ENCODE measurements around the gene DNHD1.
A peak's percentile ranks its signal among the peaks of the same experiment; 100 is the strongest.

DNHD1 gene

DNA sequence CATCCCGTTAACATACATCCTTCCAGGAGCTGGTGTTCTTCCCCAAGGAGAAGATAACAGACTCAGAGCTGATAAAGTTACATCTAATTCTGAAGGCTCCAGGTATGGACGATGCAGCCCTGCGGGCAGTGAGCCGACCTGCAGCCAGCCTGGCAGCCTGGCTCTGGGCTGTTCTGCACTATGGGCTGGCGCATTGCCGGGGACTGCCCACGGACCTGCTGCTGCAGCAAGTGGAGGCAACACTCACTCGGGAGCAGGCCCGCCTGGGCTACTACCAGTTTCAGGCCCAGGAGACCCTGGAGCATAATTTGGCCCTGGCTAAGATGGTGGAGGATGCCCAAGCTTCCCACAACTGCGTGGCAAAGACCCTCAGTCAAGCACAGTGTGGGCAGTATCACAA is 66.6 kb downstream of the DNHD1 start:
- DNase-seq: no peak

DNA sequence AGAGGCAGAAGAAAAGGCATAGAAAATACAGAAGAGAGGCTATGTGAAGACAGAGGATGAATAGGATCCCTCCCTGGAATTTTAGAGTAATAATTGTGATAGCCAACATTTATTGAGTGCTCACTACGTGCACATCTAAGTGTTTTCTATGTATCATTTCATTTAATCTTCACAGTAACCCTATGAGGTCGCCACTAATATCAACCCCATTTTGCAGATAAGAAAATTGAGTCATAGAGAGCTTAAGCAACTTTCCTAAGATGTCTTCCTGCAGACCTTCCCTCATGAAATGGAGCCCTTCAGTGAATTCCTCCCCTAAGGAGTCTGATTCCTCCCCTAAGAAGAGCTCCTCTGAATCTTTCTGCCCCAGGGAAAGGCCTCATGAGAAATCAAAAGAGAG is 68.2 kb downstream of the DNHD1 start:
- DNase-seq: no peak

DNA sequence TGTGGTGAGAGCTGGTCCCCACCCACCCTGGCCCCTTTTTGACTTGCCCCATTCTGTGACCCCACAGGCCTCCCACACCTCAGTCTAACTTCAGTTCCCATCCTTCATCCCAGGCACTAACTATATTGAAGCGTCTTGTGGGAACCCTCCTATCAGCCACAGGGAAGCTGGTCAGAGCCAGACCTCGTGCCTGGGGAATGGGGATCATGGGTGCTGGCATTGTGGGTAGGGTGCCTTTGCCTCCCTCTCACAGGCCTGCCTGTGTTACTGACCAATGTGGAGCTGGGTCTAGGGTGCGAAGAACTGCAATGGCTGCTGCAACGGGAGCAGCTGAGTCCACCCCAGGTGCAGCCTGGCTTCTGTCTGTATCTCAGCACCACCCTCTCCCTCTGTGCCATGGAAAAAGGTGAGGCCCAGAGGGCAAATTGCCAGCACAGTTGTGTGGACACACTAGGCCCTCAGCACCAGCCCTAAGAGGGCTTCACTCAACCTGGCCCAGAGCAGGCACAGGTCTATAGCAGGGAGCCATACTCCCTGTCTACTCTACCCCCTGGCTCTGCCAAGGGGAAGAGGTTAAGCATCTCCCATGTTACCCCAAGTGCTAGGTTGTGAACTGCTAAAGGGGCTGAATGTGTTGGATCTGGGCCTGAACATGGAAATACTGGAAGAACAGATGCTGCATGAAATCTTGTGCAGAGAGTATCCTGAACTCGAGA is 69.1 kb downstream of the DNHD1 start:
- DNase-seq: no peak

DNA sequence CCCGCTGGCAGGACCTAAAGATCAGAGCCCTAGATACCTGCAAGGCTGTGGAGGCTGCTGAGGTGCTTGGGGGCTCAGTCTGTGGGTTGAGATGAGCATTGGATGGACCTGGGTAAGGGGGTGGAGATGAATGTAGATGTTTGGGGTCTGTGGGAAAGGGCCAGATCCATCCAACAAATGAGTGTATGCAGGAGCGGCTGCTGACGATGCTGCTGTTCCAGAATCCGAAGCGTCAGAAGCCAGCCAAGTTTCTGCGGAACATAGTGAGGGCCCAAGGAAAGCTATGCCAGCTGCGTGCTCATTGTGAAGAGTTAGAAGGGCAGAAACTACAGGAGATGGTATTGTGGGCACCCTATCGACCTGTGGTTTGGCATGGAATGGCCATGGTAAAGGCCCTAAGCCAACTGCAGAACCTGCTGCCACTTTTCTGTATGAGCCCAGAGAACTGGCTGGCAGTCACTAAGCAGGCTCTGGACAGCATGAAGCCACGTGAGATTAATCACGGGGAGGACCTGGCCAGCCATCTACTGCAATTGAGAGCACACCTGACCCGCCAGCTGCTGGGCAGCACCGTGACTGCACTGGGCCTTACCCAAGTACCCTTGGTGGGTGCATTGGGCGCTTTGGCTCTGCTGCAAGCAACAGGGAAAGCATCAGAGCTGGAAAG is 69.8 kb downstream of the DNHD1 start:
- DNase-seq: no peak

DNA sequence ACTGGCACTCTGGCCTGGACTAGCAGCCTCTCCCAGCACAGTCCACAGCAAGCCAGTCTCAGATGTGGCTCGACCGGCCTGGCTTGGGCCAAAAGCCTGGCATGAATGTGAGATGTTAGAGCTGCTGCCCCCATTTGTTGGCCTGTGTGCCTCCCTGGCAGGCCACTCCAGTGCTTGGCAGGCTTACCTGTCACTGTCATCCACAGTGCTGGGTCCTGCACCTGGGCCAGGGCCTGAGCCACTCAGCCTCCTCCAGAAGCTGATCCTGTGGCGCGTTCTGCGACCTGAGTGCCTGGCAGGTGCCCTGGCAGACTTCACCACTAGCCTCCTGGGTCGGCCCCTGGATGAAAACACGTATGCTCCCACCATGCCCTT is 70.3 kb downstream of the DNHD1 start:
- DNase-seq: no peak

DNA sequence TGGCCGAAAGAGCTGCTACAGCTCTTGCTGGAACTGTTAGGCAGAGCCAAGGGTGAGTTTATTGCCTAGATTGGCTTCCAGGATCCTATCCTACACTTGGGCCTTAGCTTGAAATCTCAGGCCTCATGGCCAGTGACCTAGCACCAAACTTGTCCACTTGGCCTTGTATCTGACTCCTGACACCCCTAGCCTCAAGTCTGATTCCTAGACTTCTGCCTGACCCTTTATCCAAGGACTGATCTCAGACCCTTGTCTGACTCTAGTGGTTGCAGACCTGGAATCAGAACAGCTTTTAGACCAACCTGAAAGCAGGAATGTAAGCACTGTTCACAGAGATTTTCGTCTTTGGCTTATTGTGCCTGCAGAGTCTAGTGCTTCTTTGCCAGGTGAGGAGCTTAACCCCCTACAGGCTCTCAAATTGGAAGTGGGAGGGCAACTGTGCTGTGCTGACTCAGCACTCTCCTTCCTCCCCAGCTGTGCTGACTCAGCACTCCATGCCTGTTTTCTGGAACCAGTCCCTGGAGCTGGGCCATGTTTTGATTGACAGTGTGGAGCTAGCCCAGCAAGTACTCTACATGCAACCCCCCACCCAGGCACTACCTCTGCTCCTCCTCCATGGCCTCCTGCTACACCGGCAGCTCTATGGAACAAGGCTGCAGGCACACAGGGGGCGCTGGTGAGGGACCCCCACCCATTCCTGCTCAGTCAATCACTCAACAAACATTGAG is 71.3 kb downstream of the DNHD1 start:
- peak in 3 of 4 experiments; percentile 12 to 45 (median 43) for DNase-seq

DNA sequence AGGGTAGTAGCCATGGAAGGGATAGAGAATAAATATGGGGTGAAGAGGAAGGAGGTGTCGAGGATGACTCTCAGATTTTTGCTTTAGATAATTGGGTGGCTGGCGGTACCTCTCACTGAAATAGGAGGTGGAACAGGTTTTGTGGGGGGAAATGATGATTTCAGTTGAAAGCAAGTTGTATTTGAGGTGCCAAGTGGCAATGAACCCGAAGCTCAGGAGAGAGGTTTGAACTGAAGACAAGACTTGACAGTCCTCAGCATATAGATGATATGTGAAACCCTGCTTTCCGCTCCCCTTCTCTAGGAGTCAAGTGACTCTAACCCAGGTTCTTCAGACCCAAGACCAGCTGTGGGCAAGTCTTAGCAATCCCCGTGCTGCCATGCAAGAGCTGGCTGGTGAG is 72.6 kb downstream of the DNHD1 start:
- no peak for DNase-seq

DNA sequence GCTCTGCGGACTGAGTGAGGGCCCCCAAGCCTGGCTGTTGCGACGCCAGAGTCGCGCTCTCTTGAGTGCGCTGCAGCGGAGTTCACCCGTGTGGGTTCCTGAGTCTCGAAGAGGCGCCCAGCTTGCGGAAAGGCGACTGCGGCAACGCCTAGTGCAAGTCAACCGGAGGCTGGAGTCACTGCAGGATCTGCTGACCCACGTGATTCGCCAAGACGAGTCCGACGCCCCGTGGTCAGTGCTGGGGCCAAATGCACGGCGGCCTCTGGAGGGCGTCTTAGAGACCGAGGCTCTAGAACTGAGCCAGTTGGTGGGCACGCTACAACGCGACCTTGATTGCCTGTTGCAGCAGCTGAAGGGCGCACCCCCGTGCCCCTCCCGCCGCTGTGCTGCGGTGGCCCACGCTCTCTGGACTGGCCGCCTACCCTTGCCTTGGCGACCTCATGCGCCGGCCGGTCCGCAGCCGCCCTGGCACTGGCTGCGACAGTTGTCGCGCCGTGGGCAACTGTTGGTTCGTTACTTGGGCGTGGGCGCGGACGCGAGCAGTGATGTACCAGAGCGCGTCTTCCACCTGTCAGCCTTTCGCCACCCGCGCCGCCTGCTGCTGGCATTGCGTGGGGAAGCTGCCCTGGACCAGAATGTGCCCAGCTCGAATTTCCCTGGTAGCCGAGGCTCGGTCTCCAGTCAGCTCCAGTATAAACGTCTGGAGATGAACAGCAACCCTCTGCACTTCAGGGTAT is 73.8 kb downstream of the DNHD1 start:
- DNase-seq: no peak

DNA sequence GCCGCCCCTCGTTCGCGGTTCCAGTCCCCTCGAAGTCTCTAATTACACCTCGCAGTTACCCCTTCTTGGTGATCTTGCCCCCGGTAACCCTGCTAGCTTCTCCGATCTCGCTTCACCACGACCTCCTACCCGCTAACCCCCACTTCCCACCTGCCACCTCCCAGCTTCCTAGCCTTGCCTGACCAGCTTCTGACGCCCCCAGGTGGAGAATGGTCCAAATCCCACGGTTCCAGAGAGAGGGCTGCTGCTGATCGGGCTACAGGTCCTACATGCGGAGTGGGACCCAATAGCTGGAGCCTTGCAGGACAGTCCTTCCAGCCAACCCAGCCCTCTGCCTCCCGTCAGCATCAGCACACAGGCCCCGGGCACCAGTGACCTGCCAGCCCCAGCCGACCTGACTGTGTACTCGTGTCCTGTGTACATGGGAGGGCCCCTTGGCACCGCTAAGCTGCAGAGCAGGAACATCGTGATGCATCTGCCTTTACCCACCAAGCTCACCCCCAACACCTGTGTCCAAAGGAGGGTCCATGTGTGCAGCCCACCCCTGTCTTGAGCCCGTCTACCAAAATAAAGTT is 74.4 kb downstream of the DNHD1 start:
- DNase-seq: no peak

DNA sequence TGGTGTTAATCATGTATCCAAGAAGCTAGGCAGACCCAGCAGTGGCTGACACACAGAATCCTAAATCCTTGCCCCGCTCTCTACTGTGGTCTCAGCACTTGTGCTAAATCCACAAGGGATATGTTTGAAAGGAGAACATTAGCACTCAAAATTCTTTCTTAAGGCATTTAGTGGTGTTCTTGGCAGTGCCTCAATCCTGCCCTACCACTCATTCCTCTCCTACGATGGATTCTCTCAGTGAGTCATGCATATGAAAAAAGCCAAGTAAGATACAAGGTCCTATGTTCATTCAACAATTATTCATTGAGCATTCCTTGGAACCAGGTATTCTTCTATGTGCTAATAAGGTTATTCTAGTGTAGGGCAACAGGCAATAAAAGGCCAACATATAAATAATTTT is 75.1 kb downstream of the DNHD1 start:
- no peak for DNase-seq

DNA sequence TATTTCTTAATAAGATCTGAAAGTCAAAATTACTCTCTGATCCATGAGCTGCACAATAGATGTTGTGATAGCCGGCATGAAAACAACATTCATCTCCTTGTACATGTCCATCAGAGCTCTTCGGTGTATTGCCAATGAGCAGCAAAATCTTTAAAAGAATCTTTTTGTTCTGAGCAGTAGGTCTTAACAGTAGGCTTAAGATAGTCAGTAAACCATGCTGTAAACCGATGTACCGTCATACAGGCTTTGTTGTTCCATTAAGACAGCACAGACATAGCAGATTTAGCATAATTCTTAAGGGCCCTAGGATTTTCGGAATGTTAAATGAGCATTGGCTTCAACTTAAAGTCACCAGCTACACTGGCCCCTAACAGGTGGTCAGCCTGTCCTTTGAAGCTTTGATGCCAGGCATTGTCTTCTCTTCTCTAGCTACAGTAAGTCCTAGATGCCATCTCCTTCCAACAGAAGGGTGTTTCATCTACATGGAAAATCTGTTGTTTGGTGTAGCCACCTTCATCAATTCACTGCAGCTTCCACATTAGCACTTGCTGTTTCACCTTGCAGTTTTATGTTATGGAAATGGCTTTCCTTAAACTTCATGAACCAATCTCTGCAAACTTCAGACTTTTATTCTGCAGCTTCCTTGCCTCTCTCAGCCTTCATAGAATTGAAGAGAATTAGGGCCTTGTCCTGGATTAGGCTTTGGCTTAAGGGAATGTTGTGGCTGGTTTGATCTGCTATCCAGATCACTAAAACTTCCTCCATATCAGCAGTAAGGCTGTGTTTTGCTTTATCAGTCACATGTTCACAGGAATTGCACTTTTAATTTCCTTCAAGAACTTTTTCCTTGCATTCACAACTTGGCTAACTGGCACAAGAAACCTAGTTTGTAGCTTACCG is 78.0 kb downstream of the DNHD1 start:
- no peak for DNase-seq

DNA sequence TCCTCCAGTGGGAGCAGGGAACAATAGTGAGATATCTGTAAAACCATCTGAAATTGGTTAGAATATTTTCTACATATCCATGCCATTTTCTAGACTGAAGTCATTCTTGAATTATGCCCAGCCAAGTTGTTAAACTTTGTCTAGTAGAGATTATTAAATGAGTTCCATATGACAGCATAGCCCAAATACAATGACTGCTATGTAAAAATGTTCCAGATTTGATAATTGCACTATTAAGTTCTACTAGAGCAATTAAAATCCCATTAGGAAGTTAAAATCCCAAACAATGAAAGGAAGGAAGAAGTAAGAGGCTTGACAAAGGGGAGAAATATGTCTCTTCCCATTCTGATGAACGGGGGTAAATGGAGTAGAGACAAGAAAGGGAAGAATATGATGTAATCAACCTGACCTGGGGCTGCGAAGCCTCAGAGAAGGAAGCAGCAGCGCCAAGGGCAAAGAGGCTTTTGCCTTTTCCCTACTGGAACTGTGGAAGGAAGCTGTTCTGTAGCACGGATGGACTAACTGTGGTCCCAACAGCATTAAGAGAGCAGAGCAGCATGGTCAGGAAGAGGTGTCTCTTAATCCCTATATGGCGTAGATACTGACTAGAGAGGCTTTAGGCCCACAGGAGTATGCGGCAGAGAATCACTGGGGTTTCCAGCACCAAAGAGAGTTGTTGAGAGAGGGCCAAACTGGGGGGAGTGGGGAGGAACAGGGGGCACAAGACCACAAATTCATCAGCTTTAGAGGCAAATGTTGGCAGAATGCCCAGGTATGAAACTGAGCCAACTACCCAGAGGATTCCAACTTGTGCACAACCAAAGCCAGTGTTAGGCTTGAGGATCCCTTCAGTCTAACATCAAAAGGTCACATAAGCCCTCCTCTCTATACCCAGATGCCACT is 79.6 kb downstream of the DNHD1 start:
- peak; percentile 17 to 59 (median 44) for DNase-seq

DNA sequence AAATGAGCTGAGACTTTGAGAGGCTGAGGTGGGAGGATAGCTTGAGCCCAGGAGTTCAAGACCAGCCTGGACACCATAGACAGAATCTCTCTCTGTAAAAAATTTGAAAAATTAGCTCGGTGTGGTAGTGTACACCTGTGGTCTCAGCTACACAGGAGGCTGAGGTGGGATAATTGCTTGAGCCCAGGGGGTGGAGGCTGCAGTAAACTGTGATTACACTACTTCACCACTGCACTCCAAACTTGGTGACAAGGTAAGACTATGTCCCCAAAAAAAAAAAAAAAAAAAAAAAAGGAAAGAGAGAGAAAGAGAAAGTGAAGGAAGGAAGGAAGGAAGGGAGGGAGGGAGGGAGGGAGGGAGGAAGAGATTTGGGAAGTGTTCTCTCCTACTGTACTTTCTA is 81.1 kb downstream of the DNHD1 start:
- DNase-seq: no peak

DNA sequence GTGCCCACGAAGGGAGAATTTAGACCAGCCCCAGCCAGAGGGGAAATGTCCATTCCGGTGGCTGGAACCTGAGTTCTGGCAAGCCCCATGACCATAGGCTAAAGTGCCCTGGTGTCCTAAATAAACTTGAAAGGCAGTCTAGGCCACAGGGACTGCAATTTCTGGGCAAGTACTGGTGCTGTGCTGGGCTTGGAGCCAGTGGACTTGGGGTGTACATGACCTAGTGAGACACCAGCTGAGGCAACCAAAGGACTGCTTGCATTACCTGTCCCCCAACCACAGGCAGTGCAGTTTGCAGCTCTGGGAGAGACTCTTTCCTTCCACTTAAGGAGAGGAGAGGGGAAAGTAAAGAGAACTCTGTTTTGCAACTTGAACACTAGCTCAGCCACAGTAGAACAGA is 82.6 kb downstream of the DNHD1 start:
- no peak for DNase-seq

DNA sequence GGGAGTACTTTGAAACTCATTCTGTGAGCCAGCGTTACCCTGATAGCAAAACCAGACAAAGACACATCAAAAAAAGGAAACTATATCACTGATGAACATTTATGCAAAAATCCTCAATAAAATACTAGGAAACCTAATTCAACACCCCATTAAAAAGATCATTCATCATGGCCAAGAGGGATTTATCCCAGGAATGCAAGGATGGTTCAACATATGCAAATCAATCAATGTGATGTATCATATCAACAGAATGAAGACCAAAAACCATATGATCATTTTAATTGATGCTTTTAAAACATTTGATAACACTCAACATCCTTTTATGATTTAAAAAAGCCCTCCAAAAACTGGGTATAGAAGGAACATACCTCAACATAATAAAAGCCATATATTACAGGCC is 86.5 kb downstream of the DNHD1 start:
- DNase-seq: no peak

DNA sequence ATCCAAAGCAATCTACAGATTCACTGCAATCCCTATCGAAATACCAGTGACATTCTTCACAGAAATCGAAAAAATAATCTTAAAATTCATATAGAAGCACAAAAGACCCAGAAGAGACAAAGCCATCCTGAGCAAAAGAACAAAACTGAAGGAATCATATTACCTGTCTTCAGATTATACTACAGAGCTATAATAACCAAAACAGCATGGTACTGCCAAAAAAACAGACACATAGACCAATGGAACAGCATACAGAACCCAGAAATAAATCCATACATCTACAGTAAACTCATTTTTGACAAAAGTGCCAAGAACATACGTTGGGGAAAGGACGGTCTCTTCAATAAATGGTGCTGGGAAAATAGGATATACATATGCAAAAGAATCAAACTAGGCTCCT is 87.4 kb downstream of the DNHD1 start:
- DNase-seq: no peak

DNA sequence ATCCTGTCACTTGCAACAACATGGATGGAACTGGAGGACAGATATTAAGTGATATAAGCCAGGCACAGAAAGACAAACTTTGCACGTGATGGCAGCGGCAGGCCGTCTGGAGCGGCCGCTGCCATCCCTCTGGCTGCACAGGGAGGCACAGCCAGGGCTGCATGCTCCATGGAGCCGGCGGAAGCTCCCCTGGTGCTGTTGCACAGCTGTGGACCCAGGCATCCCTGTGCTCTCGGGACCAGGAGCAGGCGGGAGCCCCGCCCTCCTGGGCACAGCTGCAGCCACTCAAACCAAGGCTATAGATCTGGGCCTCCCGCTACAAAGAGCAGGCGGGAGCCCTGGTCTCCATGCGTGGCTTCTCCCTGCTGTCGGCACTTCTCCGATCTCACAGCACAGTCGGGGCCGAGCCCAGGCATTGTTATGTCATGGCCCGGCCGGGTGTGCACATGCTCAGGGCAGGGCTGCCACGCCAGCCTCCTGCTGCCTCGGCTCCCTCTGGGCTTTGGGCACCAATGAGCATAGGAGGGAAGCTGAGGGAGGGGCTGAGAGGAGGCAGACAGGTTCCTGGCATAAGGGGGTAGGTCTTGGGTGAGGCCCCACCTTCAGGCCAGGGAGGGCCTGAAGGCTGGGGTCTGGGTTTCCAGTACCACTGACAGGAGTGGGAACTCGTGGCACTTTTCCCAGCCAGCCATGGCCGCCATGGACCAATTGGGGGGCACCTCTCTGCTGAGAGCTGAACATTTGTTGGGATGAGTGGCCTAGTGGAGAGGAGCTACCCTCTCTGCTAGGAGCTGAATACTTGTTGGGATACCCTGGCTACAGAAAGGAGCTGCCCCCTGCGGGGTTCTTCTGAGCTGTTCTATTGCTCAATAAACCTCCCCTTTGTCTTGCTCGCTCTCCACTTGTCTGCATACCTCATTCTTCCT is 89.6 kb downstream of the DNHD1 start:
- DNase-seq: no peak

DNA sequence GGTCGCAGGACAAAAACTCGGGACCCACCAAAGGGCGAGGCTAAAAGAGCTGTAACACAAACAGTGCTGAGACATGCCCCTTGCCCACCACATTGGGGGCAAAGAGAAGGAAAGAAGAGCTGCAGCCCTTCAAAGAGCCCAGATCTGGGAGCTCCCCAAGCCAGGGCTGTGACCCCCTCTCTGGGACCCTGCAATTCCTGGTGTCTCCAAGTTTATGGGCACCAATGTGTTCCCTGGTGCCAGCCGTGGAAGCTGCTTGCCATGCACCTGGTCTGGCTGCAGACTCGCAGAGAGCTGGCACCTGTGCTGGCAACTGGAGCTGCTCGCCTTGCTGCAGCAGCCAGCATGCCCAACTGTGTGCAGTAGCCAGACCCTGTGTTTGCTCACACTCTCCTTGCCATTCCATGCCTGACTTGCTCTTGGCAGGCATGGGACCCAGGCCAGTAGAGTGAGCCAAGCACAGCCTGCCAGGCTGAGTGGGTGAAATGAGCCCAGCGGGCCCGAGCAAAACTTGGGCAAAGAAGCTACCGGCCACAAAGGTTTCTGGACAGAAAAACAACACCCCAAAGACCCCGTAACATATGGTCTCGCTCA is 90.4 kb downstream of the DNHD1 start:
- DNase-seq: no peak

DNA sequence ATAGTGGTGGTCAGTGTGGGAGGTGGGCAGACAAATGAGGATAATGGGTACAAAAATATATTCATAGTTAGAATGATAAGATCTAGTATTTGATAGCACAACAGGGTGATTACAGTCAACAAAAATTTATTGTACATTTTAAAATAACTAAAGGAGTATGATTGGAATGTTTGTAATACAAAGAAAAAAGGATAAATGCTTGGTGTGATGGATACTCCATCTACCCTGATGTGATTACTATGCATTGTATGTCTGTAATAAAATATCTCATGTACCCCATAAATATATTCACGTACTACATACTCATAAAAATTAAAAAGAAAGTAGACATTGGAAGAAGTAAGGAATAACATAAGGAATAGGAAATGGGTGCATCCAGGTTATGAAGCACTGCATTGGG is 90.9 kb downstream of the DNHD1 start:
- no peak for DNase-seq
